Measurements from ENCODE around the gene APC. TPM values are rescaled to one million over a fixed set of nuclear protein-coding genes. Genes with fewer than 3 reads are reported as not detected.

APC gene
- polyA plus RNA-seq, 1 experiment, result 14.7 TPM

DNA sequence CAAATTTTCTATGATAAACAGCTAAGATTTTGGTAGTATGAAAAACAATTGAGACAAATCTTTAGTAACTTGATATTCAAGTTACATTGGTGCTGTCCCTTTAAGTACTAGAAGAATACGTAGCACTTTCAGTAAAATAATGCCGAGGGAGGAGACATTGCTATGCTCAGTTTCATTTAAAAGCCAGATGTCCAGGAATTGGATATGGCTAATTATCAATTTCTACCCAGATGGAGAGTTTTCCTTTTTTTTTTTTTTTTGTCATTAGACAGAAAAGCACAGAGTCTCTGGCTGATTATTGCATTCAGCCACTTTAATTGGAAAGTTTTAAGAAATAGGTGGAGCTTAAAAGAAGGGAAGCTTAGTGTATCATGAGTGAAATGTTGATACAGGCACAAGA is 40.4 kb upstream of the APC start:
- ChIA-PET POLR2A (interaction anchor here (0.7 kb wide), 1 partner anchor 173 kb away, joined by 12 read pairs; no protein-coding TSS in a partner anchor), CTCF (interaction anchor here (1.5 kb wide), 1 partner anchor 60 kb away, joined by 7 read pairs; no protein-coding TSS in a partner anchor)
- Histone ChIP-seq H3K36me3 (ENCODE audit: control insufficient read depth, insufficient read depth, low read length) (no peaks in the 10 kb centered on the region), H3K4me3 (ENCODE audit: low read depth, low read length) (no peak overlapping the region), H3K27me3 (ENCODE audit: control insufficient read depth, insufficient read depth, low read length) (no peaks in the 10 kb centered on the region)
- DNase-seq (ENCODE audit: low read depth), result no peak
- TF ChIP-seq, protein P1, sequence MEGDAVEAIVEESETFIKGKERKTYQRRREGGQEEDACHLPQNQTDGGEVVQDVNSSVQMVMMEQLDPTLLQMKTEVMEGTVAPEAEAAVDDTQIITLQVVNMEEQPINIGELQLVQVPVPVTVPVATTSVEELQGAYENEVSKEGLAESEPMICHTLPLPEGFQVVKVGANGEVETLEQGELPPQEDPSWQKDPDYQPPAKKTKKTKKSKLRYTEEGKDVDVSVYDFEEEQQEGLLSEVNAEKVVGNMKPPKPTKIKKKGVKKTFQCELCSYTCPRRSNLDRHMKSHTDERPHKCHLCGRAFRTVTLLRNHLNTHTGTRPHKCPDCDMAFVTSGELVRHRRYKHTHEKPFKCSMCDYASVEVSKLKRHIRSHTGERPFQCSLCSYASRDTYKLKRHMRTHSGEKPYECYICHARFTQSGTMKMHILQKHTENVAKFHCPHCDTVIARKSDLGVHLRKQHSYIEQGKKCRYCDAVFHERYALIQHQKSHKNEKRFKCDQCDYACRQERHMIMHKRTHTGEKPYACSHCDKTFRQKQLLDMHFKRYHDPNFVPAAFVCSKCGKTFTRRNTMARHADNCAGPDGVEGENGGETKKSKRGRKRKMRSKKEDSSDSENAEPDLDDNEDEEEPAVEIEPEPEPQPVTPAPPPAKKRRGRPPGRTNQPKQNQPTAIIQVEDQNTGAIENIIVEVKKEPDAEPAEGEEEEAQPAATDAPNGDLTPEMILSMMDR (IDR thresholded peaks at IDR 0.05; ENCODE audit: insufficient read depth, low read depth, low read length), result no peak

DNA sequence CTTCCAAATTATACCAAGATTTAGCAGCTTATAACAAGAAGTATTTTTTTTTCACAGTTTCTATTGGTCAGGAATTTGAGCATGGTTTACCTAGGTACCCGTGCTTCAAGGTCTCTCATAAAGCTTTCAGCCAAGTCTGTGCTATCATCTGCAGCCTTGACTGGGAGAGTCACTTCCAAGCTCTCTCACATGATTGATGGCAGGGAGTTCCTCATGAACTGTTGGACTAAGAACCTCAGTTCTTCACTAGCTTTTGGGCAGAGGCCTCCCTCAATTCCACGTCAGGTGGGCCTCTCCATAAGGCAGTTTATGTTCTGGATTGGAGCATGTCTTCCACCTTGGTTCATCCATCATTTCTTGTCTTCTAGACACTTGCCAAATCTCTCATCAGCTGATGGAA is 39.9 kb upstream of the APC start:
- H3K4me3 ChIP-seq (ENCODE audit: low read depth, low read length), result no peak overlapping the region
- CTCF ChIA-PET, result interaction anchor here (1.5 kb wide), 1 partner anchor 60 kb away, joined by 7 read pairs; no protein-coding TSS in a partner anchor
- TF ChIP-seq, protein P1 (IDR thresholded peaks at IDR 0.05; ENCODE audit: insufficient read depth, low read depth, low read length), result no peak
- H3K27me3 ChIP-seq (ENCODE audit: control insufficient read depth, insufficient read depth, low read length), result no peaks in the 10 kb centered on the region
- H3K36me3 ChIP-seq (ENCODE audit: control insufficient read depth, insufficient read depth, low read length), result no peaks in the 10 kb centered on the region
- POLR2A ChIA-PET, result interaction anchor here (0.7 kb wide), 1 partner anchor 173 kb away, joined by 12 read pairs; no protein-coding TSS in a partner anchor
- DNase-seq (ENCODE audit: low read depth), result no peak

DNA sequence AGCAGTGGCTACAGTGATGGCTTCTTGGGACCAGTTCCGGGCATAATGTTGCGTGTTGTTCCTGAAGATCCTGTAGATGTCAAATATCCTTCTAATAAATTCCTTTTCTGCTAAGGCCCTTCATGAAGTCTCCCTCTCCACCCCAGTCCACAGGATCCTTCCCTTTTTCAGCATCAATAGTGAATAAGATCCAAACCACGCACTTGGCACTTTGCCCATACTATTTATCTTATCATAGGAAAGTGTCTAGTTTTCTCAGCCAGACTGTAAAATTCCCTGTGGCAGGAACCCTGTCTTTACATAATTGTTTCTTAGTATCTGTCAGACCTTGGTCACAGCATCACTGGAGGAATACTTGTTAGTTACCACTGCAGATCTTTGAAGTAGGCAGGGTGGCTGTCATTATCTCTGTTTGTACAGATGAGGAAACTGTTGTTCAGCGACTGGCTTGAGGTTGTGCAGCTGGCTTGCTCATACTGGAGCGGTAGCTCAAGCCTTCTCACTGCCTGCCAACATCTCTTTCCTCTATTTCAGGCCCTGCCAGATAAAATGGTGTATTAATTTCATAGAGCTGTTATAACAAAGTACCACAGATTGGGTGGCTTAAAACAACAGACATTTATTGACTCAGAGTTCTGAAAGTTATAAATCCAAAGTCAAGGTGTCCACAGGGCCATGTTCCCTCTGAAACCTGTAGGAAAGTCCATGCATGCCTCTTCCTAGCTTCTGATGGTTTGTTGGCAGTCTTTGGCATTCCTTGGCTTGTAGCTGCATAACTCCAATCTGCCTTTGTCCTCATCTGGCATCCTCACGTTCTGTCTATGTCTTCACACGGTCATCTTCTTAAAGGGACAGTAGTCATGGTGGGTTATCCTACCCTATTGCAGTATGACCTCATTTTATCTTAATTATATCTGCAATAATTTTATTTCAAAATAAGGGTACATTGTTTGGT is 33.5 kb upstream of the APC start:
- TF ChIP-seq, protein P1 (IDR thresholded peaks at IDR 0.05; ENCODE audit: insufficient read depth, low read depth, low read length), result no peak
- Histone ChIP-seq H3K4me3 (ENCODE audit: low read depth, low read length) (no peak overlapping the region), H3K36me3 (ENCODE audit: control insufficient read depth, insufficient read depth, low read length) (no peaks in the 10 kb centered on the region), H3K27me3 (ENCODE audit: control insufficient read depth, insufficient read depth, low read length) (no peaks in the 10 kb centered on the region)
- POLR2A ChIA-PET, result interaction anchor here (0.6 kb wide), 1 partner anchor 603 kb away, joined by 6 read pairs; no protein-coding TSS in a partner anchor
- no peak for DNase-seq (ENCODE audit: low read depth)
- CTCF ChIA-PET, result interaction anchor here (0.6 to 0.9 kb wide), 2 partner anchors 33 to 1939 kb away, joined by 3 to 4 read pairs; partner anchors contain the start of gene APC

GRCh38 chr5:112706446-112707016 is 31.2 kb upstream of the APC start:
- ChIA-PET CTCF (interaction anchor here (1.1 kb wide), 1 partner anchor 160 kb away, joined by 3 read pairs; no protein-coding TSS in a partner anchor), POLR2A (no interaction called here)

More at GRCh38 chr5:112706446-112707016, 31.2 kb upstream of the APC start:
- TF ChIP-seq, protein P1 (IDR thresholded peaks at IDR 0.05; ENCODE audit: insufficient read depth, low read depth, low read length), result no peak
- no peak for DNase-seq (ENCODE audit: low read depth)
- Histone ChIP-seq H3K4me3 (ENCODE audit: low read depth, low read length) (no peak overlapping the region), H3K27me3 (ENCODE audit: control insufficient read depth, insufficient read depth, low read length) (no peaks in the 10 kb centered on the region), H3K36me3 (ENCODE audit: control insufficient read depth, insufficient read depth, low read length) (no peaks in the 10 kb centered on the region)
